ENCODE results near the gene APMAP. TPM values are rescaled to one million over a fixed set of nuclear protein-coding genes. Genes with fewer than 3 reads are reported as not detected.

Gene APMAP
- total RNA-seq, 4 donors from 2014 or later = 85.3 to 337 (median 163) TPM

GRCh38 chr20:24993337-24994185 is 1.0 kb upstream of the APMAP start:
- ATAC-seq (ENCODE audit: low FRiP score) (no peak), DNase-seq (ENCODE audit: low spot score) (no peak)
- TF ChIP-seq CTCF (IDR thresholded peaks at IDR 0.05) = no peak

GRCh38 chr20:24991897-24992486 is 559 bp downstream of the APMAP start:
- DNase-seq (ENCODE audit: low spot score) = no peak
- no peak for TF ChIP-seq CTCF (IDR thresholded peaks at IDR 0.05)

GRCh38 chr20:24990810-24991252 is 1.7 kb downstream of the APMAP start:
- no peak for DNase-seq (ENCODE audit: low spot score)
- TF ChIP-seq CTCF (IDR thresholded peaks at IDR 0.05) = no peak

More at GRCh38 chr20:24991897-24992486, 559 bp downstream of the APMAP start:
- ATAC-seq (ENCODE audit: low FRiP score) = no peak

GRCh38 chr20:24989162-24989561 is 3.4 kb downstream of the APMAP start:
- ATAC-seq (ENCODE audit: low FRiP score) = no peak
- no peak for DNase-seq (ENCODE audit: low spot score)
- no peak for TF ChIP-seq CTCF (IDR thresholded peaks at IDR 0.05)

More at GRCh38 chr20:24990810-24991252, 1.7 kb downstream of the APMAP start:
- no peak for ATAC-seq (ENCODE audit: low FRiP score)

- DNase-seq (ENCODE audit: low spot score) = no peak
- TF ChIP-seq CTCF (IDR thresholded peaks at IDR 0.05) = no peak
- no peak for ATAC-seq (ENCODE audit: low FRiP score)
Observed at GRCh38 chr20:24987873-24988835, 4.4 kb downstream of the APMAP start.

- no peak for TF ChIP-seq CTCF (IDR thresholded peaks at IDR 0.05)
- ATAC-seq (ENCODE audit: low FRiP score) = no peak
- DNase-seq (ENCODE audit: low spot score) = no peak
Observed at GRCh38 chr20:24987244-24987643, 5.3 kb downstream of the APMAP start.
